Activated CD4-positive, alpha-beta memory T cell treated with anti-CD3 and anti-CD28 coated beads, Interleukin-2, amount 10 ng/mL, durations not matched to agents 7 days and 5 days (primary cell): ENCODE data around the gene PRSS3. TPM values are rescaled to one million over a fixed set of nuclear protein-coding genes. Genes with fewer than 3 reads are reported as not detected.
"Not testable (repeated sequence)": the region's sequence is repeated elsewhere in the genome, so short reads cannot be mapped to it uniquely, and the experiment has no call there.

ENCODE experiments used
- CTCF ChIA-PET: fragments of 350-600 bp; sonication (Branson Sonifier 250); formaldehyde crosslinking; loops from one replicate; lab custom pipeline; 2021; ENCODE audit warnings: antibody characterized with exemption, inconsistent platforms; lab: Charles Lee
- POLR2A ChIA-PET: fragments of 350-600 bp; sonication (Branson Sonifier 250); formaldehyde crosslinking; loops from one replicate; lab custom pipeline; 2021; ENCODE audit warnings: antibody characterized with exemption; lab: Charles Lee
- DNase-seq: peaks from one replicate; pipeline ENCODE4 v3.0.0-alpha.2; 2020
- H3K27ac Mint-ChIP-seq: one replicate; pipeline ENCODE4 v1.8.0; 2021; ENCODE audit warnings: mild to moderate bottlenecking, mixed read lengths
- H3K27me3 Mint-ChIP-seq: one replicate; pipeline ENCODE4 v1.8.0; 2021; ENCODE audit warnings: mixed read lengths
- H3K36me3 Mint-ChIP-seq: one replicate; pipeline ENCODE4 v1.8.0; 2021; ENCODE audit warnings: low read depth, mixed read lengths
- H3K4me1 Mint-ChIP-seq: one replicate; pipeline ENCODE4 v1.8.0; 2021; ENCODE audit warnings: mixed read lengths
- H3K4me3 Mint-ChIP-seq: one replicate; pipeline ENCODE4 v1.8.0; 2021; ENCODE audit warnings: mild to moderate bottlenecking, mixed read lengths
- H3K9me3 Mint-ChIP-seq: one replicate; pipeline ENCODE4 v1.8.0; 2021; ENCODE audit warnings: mixed read lengths
- total RNA-seq, 2 experiments: library from RNA; stranded (reverse); gene quantifications; one replicate each; pipeline ENCODE4 v1.2.3, GENCODE V29; 2021

The PRSS3 gene
- total RNA-seq, result not detected

DNA sequence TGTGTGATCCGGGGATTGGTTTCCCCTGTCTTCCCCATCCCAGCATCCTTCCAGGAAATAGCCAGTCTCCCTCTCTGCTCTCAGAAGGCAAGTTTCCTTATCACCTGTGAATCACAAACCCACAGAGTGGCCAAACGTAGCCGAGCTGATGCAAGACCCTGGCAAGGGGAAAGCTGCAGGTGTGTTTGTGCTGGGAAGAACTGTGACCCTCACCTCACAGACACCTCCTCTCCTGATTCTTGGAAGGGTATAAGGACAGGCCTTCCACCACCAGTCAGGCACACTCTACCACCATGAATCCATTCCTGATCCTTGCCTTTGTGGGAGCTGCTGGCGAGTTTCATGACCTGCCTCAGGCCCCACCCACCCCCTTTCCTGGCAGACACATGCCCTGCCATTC lies at the start of gene PRSS3:
PRSS3 (plus strand) TSS at position 281 of the 400 bp plus-strand sequence; CDS start at position 294, 13 bp downstream.
- H3K9me3 Mint-ChIP-seq, result no peaks in the 10 kb centered on the region
- H3K36me3 Mint-ChIP-seq, result no peaks in the 10 kb centered on the region
- no peak within 1 kb of the TSS for H3K4me3 Mint-ChIP-seq
- peaks cover 51% of the 10 kb centered on the region for H3K27me3 Mint-ChIP-seq
- no peak within 1 kb of the TSS for H3K27ac Mint-ChIP-seq
- ChIA-PET CTCF (no interaction called here), POLR2A (no interaction called here)
- no peak for DNase-seq
- H3K4me1 Mint-ChIP-seq, result no peaks in the 10 kb centered on the region

DNA sequence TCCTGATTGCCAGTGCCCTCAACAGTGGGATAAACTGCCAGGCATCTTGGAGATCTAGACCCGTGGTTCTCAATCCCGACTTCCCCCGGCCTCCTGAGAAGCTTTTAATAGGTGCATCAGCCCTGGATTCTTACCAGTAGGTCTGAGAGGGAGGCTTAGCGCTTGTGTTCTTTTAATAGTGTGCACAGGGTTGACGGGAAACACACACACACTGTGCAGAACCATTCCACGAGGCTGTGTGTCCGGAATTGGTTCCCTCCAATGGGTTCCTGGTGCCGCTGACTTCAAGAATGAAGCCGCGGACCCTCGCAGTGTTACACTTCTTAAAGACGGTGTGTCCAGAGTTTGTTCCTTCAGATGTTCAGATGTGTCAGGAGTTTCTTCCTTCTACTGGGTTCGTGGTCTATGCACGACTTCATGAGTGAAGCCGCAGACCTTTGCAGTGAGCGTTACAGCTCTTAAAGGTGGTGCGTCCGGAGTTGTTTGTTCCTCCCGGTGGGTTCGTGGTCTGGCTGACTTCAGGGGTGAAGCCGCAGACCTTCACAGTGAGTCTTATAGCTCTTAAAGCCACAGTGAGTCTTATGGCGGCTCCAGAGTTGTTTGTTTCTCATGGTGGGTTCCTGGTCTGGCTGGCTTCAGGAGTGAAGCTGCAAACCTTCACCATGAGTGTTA lies 46.6 kb upstream of the PRSS3 start:
- Mint-ChIP-seq H3K27ac (peak overlapping the region; percentile 66), H3K36me3 (no peaks in the 10 kb centered on the region), H3K4me1 (peaks cover 35% of the 10 kb centered on the region), H3K4me3 (peak overlapping the region; percentile 69), H3K27me3 (peaks cover 78% of the 10 kb centered on the region), H3K9me3 (no peaks in the 10 kb centered on the region)
- peak; percentile 75 for DNase-seq
- CTCF ChIA-PET, result interaction anchor here (0.6 to 3.2 kb wide), 5 partner anchors 10 to 302 kb away, joined by 3 to 15 read pairs (median 5); no protein-coding TSS in a partner anchor
- POLR2A ChIA-PET, result interaction anchor here (1.4 kb wide), 1 partner anchor 68 kb away, joined by 8 read pairs; the partner anchor contains the start of gene UBE2R2

DNA sequence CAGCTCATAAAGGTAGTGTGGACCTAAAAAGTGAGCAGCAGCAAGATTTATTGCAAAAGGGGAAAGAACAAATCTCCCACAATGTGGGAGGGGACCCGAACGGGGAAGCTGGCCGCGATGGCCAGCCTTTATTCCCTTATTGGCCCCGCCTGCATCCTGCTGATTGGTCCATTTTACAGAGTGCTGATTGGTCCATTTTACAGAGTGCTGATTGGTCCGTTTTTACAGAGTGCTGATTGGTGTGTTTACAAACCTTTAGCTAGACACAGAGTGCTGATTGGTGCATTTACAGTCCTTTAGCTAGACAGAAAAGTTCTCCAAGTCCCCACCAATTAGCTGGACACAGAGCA lies 46.1 kb upstream of the PRSS3 start:
- peaks cover 77% of the 10 kb centered on the region for H3K27me3 Mint-ChIP-seq
- CTCF ChIA-PET, result interaction anchor here (1.1 to 3.2 kb wide), 4 partner anchors 10 to 133 kb away, joined by 3 to 15 read pairs (median 6); no protein-coding TSS in a partner anchor

DNA sequence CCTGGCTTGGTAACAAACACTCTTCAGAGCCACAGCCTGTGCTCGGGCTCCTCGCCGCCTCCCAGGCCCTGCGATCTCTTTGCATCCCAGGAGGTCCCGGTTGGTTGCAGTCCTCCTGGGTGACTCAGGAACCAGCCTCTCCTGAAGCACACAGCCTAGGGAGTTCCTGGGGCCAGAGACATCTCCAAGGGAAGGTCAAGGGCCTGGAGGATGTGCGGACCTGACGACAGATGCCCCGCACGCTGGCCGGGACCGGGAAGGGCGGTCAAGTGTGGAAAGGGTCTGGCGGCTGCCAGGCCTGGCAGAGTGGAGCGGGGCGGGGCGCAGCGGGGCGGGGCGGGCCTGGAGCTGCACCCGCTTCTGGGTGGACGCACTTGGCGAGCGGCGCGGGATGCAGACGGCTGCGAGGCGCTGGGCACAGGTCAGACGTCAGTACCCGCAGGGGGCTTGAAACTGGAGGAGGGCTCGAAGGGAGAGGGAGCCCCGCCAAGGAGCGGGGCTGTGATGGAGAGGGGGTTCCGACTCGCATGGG lies 45.0 kb upstream of the PRSS3 start:
- Mint-ChIP-seq H3K9me3 (no peaks in the 10 kb centered on the region), H3K36me3 (no peaks in the 10 kb centered on the region), H3K27ac (no peak overlapping the region), H3K4me1 (peaks cover 35% of the 10 kb centered on the region), H3K27me3 (peaks cover 83% of the 10 kb centered on the region), H3K4me3 (no peak overlapping the region)
- no peak for DNase-seq
- POLR2A ChIA-PET, result no interaction called here
- CTCF ChIA-PET, result no interaction called here

More for the DNA sequence above, 46.1 kb upstream of the PRSS3 start:
- peaks cover 35% of the 10 kb centered on the region for H3K4me1 Mint-ChIP-seq
- peak overlapping the region; percentile 69 for H3K4me3 Mint-ChIP-seq
- POLR2A ChIA-PET, result interaction anchor here (1.4 kb wide), 1 partner anchor 67 kb away, joined by 8 read pairs; the partner anchor contains the start of gene UBE2R2
- DNase-seq, result peak; percentile 42
- H3K27ac Mint-ChIP-seq, result peak overlapping the region; percentile 66
- H3K9me3 Mint-ChIP-seq, H3K36me3 Mint-ChIP-seq: not testable (repeated sequence)

DNA sequence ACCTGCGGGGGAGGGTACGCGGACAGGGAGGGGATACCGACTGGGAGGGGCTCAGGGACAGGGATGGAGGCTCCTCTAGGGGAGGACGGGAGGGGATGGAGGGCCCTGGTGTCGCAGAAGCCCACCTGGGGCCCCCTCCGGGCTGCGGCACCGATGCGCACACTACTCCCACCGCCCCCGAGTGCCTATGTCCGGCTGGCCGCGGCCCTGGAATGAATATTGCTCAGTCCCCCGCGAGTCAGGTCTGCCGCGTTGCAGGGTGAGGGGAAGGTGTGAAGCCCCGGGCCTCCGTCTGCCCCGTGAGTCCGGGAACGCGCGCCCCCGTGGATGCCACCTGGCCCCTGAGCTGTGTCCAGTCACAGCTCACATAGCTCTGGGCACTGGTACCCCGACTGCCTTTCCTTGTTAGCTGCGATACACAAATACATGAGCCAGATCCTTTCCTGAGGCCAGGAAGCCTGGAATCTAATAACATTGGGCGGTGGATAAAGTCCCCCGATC lies 44.5 kb upstream of the PRSS3 start:
- Mint-ChIP-seq H3K9me3 (no peaks in the 10 kb centered on the region), H3K4me3 (no peak overlapping the region), H3K4me1 (peaks cover 35% of the 10 kb centered on the region), H3K27me3 (peaks cover 83% of the 10 kb centered on the region), H3K36me3 (no peaks in the 10 kb centered on the region), H3K27ac (no peak overlapping the region)
- no peak for DNase-seq
- CTCF ChIA-PET, result no interaction called here
- POLR2A ChIA-PET, result no interaction called here

DNA sequence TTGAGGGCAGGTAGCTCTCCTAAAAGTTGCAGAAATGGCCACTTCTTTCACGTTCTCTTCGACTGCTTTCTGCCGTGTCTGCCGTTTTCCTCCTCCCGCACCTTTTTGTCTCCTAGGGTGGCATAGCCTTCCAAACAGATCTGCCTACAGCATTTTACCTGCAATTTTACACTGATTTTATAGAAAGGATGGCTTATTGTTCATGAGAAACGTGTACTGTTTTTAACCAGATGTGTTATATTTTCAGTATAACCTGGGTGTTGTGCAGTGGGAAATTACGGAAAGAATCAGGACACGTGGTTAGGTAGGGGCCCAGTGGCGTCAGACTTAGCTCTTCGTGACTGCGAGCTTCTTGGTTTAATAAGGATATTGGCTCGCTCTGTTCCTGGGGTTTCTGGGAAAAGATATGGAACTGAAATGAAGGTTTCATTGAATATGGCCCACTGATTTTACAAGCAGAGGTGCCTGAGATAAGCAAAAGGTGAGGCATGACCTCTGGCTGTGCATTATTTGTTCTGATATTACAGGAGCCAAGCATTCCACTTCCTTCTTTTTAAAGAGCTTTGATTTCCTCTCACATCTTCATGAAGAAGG lies 43.7 kb upstream of the PRSS3 start:
- no peak overlapping the region for H3K4me3 Mint-ChIP-seq
- no peaks in the 10 kb centered on the region for H3K9me3 Mint-ChIP-seq
- no peak overlapping the region for H3K27ac Mint-ChIP-seq
- POLR2A ChIA-PET, result no interaction called here
- H3K4me1 Mint-ChIP-seq, result peaks cover 35% of the 10 kb centered on the region
- CTCF ChIA-PET, result no interaction called here
- peaks cover 81% of the 10 kb centered on the region for H3K27me3 Mint-ChIP-seq
- no peaks in the 10 kb centered on the region for H3K36me3 Mint-ChIP-seq
- no peak for DNase-seq

DNA sequence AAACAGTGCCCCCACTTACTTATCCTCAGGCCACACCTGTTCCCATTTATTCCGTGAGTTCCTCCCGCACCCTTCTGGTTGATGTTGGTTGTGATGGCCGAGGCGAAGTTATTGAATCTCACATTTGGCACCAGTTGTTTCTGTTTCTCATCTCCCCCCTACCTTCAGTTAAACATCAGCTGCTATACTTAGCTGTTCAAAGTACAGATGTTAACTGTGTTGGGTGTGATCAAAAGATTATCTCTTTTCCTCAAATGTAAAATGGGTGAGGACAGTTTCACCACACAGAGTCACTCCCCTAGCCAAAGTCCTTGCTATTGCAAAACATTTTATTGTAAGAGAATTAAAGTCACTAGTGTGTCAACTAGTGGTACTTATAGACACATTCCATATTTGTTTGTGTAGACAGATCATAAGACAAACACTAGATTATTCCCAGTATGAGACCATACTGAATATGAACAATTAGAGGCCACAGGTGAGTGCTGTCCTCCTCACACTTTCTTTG lies 43.2 kb upstream of the PRSS3 start:
- Mint-ChIP-seq H3K9me3 (no peaks in the 10 kb centered on the region), H3K27me3 (peaks cover 83% of the 10 kb centered on the region), H3K27ac (no peak overlapping the region), H3K4me1 (peaks cover 35% of the 10 kb centered on the region), H3K36me3 (no peaks in the 10 kb centered on the region), H3K4me3 (no peak overlapping the region)
- CTCF ChIA-PET, result no interaction called here
- POLR2A ChIA-PET, result no interaction called here
- no peak for DNase-seq

DNA sequence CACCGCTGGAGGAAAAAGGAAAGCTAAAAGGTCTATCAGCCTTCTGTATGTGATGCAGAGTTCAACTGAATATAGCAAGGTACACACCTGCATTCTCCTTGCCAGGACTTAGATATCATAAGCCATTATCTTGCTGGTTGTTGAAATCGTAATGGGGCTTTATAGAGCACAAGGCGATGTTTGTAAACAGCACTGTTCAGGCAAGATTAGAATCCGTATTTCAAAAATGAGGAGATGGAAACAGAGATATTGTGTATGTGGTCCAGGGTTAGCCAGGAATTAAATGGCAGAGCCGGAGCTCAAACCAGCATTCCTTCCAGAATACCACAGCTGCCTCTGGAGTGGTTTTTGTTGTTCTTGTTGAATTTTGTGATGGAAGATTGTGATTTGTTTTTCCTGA lies 42.6 kb upstream of the PRSS3 start:
- H3K36me3 Mint-ChIP-seq, POLR2A ChIA-PET, H3K9me3 Mint-ChIP-seq, DNase-seq, H3K4me3 Mint-ChIP-seq, H3K27ac Mint-ChIP-seq: not testable (repeated sequence)
- Mint-ChIP-seq H3K4me1 (peaks cover 35% of the 10 kb centered on the region), H3K27me3 (peaks cover 86% of the 10 kb centered on the region)
- CTCF ChIA-PET, result interaction anchor here (0.9 kb wide), 1 partner anchor 15 kb away, joined by 3 read pairs; no protein-coding TSS in a partner anchor

DNA sequence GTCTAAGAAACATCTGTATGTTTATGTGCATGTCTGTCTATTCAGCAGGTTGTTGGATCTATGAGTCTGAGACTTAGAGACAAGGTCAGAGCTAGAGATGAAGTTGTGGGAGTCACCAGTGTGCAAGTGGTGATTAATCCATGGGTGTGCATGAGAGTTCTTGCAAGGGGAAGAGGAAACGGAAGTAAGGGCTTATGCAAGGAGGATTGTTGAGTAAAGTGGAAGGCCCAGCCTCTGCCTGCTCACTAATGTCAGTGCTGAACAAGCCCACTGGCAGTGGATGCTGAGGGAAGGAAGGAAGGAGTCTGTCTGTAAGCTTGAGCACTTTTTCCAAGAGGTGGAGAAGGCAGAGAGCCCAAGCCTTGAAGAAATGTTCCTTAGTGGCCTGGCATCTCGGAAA lies 35.7 kb upstream of the PRSS3 start:
- H3K9me3 Mint-ChIP-seq, CTCF ChIA-PET, H3K27ac Mint-ChIP-seq, H3K36me3 Mint-ChIP-seq, POLR2A ChIA-PET, H3K4me1 Mint-ChIP-seq, H3K4me3 Mint-ChIP-seq, DNase-seq: not testable (repeated sequence)
- H3K27me3 Mint-ChIP-seq, result peaks cover 37% of the 10 kb centered on the region

DNA sequence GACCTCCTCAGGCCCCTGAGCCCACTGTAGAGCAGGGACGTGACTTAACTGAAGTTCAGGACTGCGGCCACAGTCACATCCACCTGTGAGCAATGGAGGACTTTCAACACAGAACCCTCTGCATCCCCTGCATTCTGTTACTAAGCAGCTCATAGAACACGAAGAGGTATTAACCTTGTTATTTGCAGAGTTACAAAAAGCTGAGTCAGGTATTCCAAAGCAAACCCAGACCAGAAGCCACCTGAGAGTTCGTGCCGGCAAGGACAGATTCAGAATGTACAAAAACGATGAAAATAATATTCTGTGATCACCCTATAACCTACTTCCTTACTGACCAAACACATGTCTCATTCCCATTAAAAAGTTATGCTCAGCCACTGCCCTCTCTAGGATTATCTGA lies 33.0 kb upstream of the PRSS3 start:
- no peak overlapping the region for H3K27ac Mint-ChIP-seq
- H3K27me3 Mint-ChIP-seq, result peaks cover 15% of the 10 kb centered on the region
- ChIA-PET POLR2A (no interaction called here), CTCF (interaction anchor here (1.1 kb wide), 1 partner anchor 17 kb away, joined by 5 read pairs; no protein-coding TSS in a partner anchor)
- H3K36me3 Mint-ChIP-seq, result no peaks in the 10 kb centered on the region
- DNase-seq, result no peak
- peaks cover 5% of the 10 kb centered on the region for H3K4me1 Mint-ChIP-seq
- no peaks in the 10 kb centered on the region for H3K9me3 Mint-ChIP-seq
- H3K4me3 Mint-ChIP-seq, result no peak overlapping the region

DNA sequence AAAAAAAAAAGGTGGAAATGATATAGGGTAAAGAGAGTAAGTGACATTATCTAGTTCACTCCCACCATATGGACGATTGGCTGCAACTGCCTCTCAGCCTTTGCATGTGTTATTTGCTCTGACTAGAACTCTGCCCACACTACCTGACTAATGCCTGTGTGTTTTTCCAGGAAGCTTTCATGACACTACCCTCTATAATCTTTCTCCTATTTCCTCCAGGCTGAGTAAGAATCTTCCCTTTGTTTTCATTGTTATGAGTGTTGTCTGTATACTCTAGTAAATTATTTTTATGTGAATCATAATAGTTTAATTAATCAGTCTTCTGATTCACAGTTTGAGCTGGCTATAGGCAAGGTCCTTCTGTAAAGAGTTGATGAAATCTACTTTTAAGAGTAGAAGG lies 31.7 kb upstream of the PRSS3 start:
- H3K9me3 Mint-ChIP-seq, DNase-seq, POLR2A ChIA-PET, H3K4me3 Mint-ChIP-seq, H3K36me3 Mint-ChIP-seq, H3K27me3 Mint-ChIP-seq, H3K4me1 Mint-ChIP-seq, H3K27ac Mint-ChIP-seq: not testable (repeated sequence)
- CTCF ChIA-PET, result interaction anchor here (0.6 to 0.7 kb wide), 2 partner anchors 12 to 389 kb away, joined by 3 read pairs; no protein-coding TSS in a partner anchor

DNA sequence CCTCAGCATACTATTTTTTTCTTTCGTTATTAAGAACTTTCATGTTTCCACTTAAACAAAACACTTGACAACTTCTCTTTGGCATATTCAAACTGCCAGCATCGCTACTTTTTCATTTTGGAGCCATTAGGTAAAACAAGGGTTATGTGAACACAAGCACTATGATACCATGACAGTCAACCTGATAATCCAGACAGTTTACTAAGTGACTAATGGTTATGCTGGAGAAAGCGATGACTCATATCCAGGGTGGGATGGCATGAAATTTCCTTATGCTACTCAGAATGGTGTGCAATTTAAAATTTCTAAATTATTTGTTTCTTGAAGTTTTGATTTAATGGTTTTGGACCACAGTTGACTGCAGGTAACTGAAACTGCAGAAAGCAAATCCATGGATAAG lies 29.9 kb upstream of the PRSS3 start:
- DNase-seq, result no peak
- no peaks in the 10 kb centered on the region for H3K27me3 Mint-ChIP-seq
- H3K9me3 Mint-ChIP-seq, result no peaks in the 10 kb centered on the region
- no peaks in the 10 kb centered on the region for H3K36me3 Mint-ChIP-seq
- H3K4me3 Mint-ChIP-seq, result no peak overlapping the region
- ChIA-PET POLR2A (no interaction called here), CTCF (no interaction called here)
- H3K27ac Mint-ChIP-seq, result no peak overlapping the region
- peaks cover 4% of the 10 kb centered on the region for H3K4me1 Mint-ChIP-seq
